HG03558 (cell line): ENCODE data around the gene SPEN.
"Not testable (repeated sequence)": the region's sequence is repeated elsewhere in the genome, so short reads cannot be mapped to it uniquely, and the experiment has no call there.

Experiments
- ATAC-seq: cut with Tn5 transposase; IDR thresholded peaks from one replicate; pipeline ENCODE4 v1.9.1; 2021; ENCODE audit warnings: moderate number of reproducible peaks; ENCODE audit not compliant: unreplicated experiment; ENCODE audit errors: extremely low read depth

Gene SPEN

DNA sequence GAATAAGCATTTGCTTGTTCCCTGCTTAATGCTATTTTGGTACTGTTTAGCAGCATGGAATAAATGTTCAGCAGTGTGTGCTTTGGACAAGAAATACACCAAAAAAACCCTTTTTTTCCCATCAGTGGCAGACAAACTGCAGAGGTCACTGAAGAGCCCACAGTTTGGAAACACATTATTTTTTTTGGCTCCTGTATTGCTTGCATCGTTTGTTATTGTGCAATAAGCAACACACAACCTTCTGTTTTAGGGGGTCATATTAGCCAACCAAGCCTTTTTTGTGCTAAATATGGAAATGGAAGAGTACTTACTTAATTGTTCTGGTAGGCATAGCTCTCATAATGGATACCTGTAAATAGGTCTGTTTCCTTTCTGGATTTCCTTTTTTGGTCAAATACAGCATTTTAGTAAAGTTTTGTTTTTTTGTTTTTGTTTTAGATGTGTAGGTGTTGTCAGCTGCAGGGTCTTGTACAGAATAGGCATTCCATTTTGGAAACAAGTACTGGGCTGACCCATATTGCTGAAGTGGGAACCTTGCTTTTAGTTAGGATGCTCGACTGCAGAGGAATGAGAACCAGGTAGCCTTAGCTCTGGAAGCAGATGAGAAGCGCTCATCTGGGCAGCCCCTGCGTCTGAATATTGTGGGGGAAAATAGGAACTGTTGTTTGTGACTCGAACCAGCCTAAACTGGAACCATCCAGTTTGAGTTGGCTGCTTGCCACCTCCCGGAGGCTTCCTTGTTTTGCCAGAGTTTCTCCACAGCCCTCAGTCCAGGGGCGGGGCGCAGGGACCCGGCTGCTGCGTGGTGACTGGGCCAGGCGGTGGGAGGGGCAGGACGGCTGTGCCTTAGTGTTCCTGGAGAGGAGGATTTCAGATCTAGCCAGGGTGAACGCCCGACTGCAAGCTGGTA is 38.4 kb downstream of the SPEN start:
- no peak for ATAC-seq

DNA sequence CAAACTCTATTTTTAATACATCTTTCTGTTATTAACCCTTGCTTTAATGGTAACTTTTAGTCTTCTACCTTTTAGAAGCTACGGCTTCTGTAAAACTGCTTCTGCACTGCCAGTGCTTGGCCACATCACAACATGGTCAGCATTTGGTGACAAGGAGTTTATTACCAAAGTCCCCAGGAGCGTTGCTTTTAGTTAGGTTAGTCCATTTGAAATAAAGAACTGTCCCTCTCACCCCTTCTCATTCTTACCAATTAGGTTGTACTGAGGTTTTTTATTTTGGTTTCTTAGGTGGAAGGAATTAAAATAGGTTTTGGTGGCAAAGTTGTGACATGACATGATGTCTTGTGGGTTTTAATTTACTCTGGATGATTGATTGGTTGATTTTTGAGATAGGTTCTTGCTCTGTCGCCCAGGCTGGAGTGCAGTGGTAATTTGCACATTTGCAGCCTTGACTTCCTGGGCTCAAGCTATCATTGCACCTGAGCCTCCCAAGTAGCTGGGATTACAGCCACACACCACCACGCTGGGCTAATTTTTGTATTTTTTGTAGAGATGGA is 39.2 kb downstream of the SPEN start:
- no peak for ATAC-seq

DNA sequence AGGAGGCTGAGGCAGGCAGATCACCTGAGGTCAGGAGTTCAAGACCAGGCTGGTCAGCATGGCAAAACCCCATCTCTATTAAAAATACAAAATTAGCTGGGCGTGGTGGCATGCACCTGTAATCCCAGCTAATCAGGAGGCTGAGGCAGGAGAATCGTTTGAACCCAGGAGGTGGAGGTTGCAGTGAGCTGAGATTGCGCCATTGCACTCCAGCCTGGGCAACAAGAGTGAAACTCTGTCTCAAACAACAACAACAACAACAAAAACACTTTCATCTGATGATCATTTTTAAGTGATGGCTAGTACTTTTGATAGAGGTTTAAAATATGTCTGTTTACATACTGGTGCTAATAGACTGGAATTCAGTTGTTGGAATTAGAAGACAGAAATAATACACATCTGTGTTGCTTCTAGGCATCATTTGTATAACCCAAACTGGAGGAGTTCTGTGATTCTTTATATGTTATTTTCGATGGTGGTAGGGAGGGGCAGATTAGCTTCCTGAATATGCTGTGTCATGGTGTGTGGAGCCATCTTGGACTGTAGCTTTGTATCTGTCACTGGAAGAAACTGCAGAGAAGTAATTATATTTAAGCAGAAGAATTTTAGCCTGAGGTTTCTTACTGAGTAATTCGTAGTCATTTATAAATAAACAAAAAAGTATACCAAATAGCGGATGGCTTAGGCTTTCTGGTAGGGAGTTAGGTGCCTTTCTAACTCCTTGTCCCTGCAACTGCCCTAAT is 45.5 kb downstream of the SPEN start:
- not testable (repeated sequence) for ATAC-seq

DNA sequence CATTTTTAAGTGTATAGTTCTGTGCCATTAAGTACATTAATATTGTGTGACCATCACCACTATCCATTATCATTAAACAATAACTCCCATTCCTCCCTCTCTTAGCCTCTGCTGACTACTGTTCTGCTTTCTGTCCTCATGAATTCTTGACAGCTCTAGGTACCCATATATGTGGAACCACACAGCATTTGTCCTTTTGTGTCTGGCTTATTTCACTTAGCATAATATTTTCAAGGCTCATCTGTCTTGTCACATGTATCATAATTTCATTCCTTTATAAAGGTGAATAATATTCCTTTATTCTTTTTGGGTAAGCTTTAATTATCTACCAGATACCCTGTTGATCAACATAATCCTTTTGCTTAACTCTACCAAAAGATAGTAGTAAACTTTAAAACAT is 47.7 kb downstream of the SPEN start:
- no peak for ATAC-seq

DNA sequence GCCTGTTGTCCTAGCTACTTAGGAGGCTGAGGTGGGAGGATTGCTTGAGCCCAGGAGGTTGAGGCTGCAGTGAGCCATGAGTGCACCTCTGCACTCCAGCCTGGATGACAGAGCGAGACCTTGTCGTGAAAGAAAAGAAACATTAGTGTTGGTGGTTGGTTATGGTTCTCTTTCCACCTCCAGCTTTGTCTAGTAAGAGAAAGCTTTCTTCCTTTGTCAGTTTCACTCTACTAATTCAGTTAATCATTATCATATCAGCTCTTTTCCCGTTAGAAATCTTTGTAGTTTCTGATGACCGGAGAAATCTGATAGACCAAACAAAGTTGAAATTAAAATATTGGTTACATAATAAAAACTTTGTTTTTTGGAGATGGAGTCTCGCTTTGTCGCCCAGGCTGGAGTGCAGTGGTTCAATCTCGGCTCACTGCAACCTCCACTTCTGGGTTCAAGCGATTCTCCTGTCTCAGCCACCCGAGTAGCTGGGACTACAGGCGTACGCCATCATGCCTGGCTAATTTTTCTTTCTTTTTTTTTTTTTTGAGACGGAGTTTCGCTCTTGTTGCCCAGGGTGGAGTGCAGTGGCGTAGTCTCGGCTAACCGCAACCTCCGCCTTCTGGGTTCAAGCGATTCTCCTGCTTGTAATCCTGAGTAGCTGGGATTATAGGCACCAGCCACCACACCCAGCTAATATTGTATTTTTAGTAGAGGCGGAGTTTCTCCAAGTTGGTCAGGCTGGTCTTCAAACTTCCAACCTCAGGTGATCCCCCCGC is 49.5 kb downstream of the SPEN start:
- not testable (repeated sequence) for ATAC-seq

DNA sequence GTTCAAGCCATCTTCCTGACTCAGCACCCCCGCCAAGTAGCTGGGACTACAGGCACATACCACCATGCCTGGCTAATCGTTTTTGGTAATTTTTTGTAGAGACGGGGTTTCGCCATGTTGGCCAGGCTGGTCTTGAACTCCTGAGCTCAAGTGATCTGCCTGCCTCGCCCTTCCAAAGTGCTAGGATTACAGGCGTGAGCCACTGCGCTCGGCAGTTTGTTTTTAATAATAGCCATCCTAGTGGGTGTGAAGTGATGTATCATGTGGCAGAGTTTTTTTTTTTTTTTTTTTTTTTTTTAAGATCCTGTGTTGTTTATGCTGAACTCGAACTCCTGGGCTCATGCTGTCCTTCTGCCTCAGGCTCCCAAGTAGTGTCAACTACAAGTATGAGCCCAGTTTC is 51.8 kb downstream of the SPEN start:
- no peak for ATAC-seq

DNA sequence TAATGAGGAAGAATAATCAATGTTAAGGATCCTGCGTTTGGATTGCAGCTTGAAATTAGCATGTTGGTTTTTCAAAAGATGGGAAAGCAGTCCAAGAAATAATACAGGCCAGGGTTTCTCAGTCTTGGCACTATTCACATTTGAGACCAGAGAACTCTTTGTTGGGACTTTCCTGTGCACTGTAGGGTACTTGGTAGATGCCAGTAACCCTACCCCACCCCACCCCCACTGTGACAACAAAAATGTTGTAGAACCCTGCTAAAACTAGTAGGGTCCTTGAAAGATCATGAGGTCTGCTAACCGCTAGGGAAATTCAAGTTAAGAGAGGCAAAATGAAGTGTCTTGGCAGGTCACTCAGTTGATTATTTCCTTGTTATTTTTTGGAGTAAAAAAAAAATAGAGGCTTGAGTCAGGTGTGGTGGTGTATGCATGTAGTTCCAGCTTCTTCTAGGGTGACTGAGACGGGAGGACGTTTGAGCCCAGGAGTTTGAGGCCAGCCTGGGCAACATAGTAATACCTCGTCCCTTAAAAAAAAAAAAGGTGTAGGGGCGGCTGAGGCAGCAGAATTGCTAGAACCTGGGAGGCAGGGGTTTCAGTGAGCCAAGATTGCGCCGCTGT is 53.3 kb downstream of the SPEN start:
- ATAC-seq: no peak

DNA sequence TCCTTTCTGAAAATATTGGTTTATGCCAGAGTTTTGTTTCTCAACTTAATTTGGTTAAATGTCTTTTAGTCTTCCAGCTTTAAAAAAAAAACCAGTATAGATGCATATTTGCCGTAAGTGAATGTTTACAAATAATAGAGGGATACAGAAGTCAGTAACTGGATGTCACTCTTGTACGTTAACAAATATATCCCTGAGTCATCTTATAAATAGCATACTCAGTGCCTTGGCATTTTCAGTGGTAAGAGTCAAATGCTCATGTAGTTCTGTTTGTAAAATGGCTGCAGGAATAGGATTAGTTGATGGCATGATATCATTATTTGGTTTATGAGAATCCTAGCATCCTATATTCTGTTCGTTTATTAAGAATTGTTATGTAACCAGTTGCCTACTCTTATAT is 55.4 kb downstream of the SPEN start:
- no peak for ATAC-seq

DNA sequence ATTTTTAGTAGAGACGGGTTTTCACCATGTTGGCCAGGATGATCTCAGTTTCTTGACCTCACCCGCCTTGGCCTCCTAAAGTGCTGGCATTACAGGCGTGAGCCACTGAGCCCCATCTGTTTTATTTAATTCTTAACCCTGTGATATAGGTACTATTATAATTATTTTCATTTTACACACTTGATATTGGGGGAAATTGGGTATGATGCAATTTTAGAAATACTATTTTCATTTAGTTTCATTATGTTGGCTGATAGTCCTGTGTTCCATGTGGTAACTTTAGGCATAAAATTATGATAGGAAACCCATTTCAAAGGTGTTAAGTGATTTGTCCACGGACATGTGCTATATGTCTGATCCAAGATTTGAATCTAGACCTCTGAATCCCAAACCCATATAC is 61.1 kb downstream of the SPEN start:
- ATAC-seq: no peak

DNA sequence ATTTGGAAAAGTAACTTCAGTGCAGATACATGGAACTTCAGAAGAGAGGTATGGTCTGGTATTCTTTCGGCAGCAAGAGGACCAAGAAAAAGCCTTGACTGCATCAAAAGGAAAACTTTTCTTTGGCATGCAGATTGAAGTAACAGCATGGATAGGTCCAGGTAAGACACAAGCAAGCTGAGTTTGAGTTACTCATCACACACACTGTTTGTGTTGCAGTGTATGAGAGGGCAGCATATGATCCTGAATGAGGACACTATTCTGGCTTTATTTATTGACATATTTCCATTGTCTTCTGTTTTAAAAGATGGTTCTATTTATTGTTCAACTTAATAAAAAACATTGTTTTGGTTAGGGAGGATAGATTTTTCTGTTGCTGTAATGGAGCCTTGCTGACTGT is 63.6 kb downstream of the SPEN start:
- no peak for ATAC-seq

DNA sequence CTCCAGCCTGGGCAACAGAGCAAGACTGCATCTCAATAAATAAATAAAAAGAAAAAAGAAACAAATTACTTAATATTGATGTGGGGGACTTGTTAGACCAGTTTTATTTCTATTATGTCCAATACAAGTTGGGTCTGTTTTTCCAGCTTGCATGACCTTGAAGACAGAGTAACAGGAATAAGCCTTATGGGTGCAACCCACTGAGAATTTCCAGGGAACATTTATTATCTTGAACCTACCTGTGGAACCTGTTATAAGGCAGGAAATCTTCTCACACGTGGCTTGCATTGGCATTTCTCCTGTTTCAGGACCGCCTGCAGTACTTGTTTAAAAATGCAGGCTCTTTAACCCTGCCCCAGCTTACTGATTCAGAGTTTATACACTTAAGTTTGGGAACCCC is 64.4 kb downstream of the SPEN start:
- no peak for ATAC-seq

DNA sequence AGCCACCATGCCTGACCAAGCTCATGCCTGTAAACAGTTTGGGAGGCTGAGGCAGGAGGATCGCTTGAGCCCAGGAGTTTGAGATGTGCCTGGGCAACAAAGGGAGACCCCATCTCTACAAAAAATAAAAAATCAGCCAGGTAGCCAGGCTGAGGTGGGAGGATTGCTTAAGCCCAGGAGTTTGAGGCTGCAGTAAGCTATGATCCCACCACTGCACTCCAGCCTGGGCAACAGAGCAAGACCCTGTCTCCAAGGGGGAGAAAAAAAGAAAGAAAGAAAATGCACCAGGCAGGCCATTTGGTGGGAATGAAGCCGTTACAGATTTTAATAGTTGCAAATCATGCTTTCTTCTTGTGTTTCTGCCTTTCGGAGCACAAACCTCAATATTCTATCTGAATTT is 66.1 kb downstream of the SPEN start:
- not testable (repeated sequence) for ATAC-seq

DNA sequence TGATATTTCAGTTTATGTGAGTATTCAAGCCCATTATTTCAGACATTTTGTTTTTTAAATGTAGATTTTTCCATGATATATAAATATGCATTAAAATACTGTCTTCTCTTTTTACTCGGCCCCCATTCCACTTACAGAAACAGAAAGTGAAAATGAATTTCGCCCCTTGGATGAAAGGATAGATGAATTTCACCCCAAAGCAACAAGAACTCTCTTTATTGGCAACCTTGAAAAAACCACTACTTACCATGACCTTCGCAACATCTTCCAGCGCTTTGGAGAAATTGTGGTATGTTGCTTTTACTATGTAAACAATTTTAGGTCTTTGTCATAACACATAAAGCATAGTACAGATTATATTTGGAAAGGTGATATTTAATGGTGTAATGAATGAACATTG is 68.5 kb downstream of the SPEN start:
- ATAC-seq: no peak

DNA sequence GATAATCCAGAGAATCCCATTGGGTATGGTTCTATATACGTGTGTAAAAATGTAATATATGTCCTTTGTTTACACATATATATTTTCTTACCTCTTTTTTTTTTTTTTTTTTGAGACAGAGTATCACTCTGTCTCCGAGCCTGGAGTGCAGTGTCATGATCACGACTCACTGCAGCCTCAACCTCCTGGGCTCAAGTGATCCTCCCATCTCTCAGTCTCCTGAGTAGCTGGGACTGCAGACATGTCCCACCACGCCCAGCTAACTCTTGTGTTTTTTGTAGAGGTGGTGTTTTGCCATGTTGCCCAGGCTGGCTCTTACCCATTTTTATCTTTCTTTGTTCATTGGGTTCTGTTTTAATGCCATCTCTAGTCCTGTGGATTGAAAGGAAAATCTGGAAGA is 68.9 kb downstream of the SPEN start:
- ATAC-seq: no peak

DNA sequence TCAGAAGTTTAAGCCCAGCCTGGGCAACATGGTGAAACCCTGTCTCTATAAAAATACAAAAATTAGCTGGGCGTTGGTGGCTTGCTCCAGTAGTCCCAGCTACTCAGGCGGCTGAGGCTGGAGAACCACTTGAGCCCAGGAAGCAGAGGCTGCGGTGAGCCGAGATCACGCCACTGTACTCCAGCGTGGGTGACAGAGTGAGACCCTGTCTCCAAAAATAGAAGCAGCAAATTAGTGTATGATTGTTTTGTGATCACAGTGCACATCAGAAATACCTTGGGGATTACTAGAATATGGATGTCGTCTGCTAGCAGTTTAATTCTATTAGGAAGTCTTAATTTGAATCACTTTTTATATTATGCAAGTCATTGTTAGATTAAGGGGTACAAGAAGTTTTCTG is 69.4 kb downstream of the SPEN start:
- ATAC-seq: no peak

DNA sequence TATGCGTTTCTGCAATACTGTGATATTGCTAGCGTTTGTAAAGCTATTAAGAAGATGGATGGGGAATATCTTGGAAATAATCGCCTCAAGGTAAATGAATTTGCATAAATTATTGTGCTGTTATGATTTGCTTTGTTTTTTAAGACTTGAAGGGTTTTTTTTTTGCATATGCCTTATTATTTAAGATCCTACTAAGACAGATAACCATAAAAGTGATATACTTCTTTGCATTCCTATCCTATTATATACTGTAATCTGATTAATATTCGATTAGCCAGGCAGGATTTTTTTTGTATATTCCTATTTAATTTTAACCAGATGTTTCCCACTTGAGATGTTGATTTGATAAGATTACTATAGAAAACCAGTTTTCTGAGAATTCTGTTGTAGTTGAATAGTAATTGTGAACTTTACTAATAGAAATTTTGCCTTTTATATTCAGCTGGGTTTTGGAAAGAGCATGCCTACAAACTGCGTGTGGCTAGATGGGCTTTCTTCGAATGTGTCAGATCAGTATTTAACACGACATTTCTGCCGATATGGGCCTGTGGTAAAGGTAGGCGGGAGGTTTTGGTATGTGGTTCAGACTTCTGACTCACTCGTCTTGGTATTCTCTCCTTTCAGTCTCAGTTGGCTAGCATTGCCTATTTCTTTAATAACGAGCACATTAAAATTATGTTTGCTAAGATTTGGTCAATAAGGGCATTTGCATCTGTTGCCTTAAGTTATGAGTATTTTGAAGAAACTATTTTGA is 71.6 kb downstream of the SPEN start:
- ATAC-seq: peak; percentile 56

DNA sequence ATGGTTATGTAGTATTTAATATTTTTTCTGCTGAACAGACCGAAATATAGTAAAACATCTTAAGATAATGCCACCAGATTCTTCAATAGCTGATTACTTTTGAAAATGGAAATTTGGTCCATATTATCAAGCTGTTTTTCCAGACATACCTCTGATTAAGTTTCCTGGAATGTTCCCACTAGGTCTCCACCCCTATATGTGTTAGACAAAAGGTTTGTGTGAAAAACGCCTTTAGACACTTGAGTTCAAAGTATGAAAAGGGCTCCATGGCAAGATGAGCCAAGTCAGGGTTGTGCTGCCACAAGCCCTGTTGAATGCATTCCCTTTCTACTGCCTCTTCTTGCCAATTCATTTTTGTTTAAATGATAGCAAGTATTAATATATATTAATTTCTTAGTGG is 75.7 kb downstream of the SPEN start:
- no peak for ATAC-seq

DNA sequence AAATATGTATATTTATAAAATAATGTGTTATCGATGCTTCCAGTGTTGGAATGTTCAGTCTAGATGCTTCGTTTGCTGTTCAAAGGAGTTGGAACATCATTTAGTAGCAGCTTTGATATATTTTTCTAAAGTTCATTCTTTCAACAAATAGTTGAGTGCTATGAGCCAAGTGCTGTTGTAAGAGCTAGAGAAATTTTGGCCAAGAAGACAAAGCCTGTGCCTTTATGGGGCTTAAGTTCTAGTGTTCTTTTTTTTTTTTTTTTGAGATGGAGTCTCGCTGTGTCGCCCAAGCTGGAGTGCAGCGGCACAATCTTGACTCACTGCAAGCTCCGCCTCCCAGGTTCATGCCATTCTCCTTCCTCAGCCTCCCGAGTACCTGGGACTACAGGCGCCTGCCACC is 78.9 kb downstream of the SPEN start:
- ATAC-seq: not testable (repeated sequence)
